A549 (cell line): ENCODE data around the gene SLC24A3. TPM values are rescaled to one million over a fixed set of nuclear protein-coding genes. Genes with fewer than 3 reads are reported as not detected.

Source experiments
- ATAC-seq, 2 experiments: fragments of 200-7000 bp in 1 of 2; fragments of >200 bp in 1 of 2; cut with Nextera tagmentation in 1 of 2; cut with Tn5 transposase in 1 of 2; 3 replicates each; pipeline versions ENCODE4 v1.8.0 to v1.9.1; 2018 to 2020; ENCODE audit warnings: mild to moderate bottlenecking in 1 of 2, moderate library complexity in 1 of 2
- CTCF ChIA-PET: fragments of 300-600 bp; sonication (Branson Sonifier 250); formaldehyde crosslinking; extraction: SDS; loops from one replicate; lab custom pipeline; 2021; ENCODE audit warnings: antibody characterized with exemption, inconsistent platforms; lab: Yijun Ruan, JAX
- POLR2A ChIA-PET: fragments of 350-600 bp; formaldehyde crosslinking; extraction: SDS; loops from one replicate; lab custom pipeline; 2021; ENCODE audit warnings: antibody characterized with exemption, inconsistent platforms; lab: Yijun Ruan, JAX
- DNase-seq, 2 experiments: peaks; one replicate each; pipeline versions ENCODE4 v3.0.0 to v3.0.0-alpha.2; 2011 to 2016; ENCODE audit warnings: low read depth in 1 of 2, low spot score in 1 of 2
- FAIRE-seq: peaks from 2 replicates; lab custom pipeline; 2011; peaks lifted over from hg19 to GRCh38; lab: Jason Lieb, UNC
- H3K27ac ChIP-seq, 2 experiments: fragments of >200 bp; sonication (Bioruptor Twin); formaldehyde crosslinking; 3 replicates each; pipeline ENCODE4 v1.5.1; 2016 to 2017
- H3K4me1 ChIP-seq: fragments of >200 bp; sonication (Bioruptor Twin); formaldehyde crosslinking; 3 replicates; pipeline ENCODE4 v1.6.1; 2016
- H3K4me2 ChIP-seq: fragments of >200 bp; sonication (Bioruptor Twin); formaldehyde crosslinking; 3 replicates; pipeline ENCODE4 v1.6.1; 2016
- H3K4me3 ChIP-seq: fragments of >200 bp; sonication (Bioruptor Twin); formaldehyde crosslinking; 3 replicates; pipeline ENCODE4 v1.5.1; 2016
- H3K9me3 ChIP-seq: fragments of >200 bp; sonication (Bioruptor Twin); formaldehyde crosslinking; 3 replicates; pipeline ENCODE4 v1.6.1; 2016
- BCL3 ChIP-seq: fragments of >200 bp; sonication (Bioruptor Twin); formaldehyde crosslinking; IDR thresholded peaks from 3 replicates; pipeline ENCODE4 v1.6.1; 2016
- BHLHE40 ChIP-seq: IDR thresholded peaks from 2 replicates; pipeline ENCODE4 v1.6.1; 2012; ENCODE audit warnings: low read depth, low read length, inconsistent platforms
- CBX2 ChIP-seq: fragments of 200-600 bp; sonication (generic); IDR thresholded peaks from 2 replicates; pipeline ENCODE4 v1.6.1; 2016; ENCODE audit warnings: low read depth, mild to moderate bottlenecking, borderline replicate concordance
- CBX8 ChIP-seq: fragments of 200-600 bp; sonication (generic); IDR thresholded peaks from 2 replicates; pipeline ENCODE4 v1.6.1; 2016
- CHD4 ChIP-seq: fragments of 200-600 bp; sonication (generic); IDR thresholded peaks from 2 replicates; pipeline ENCODE4 v1.6.1; 2016; ENCODE audit warnings: antibody characterized with exemption, mild to moderate bottlenecking, borderline replicate concordance
- EHMT2 ChIP-seq: fragments of 200-600 bp; sonication (generic); IDR thresholded peaks from 2 replicates; pipeline ENCODE4 v1.6.1; 2016; ENCODE audit warnings: antibody characterized with exemption, low read depth, mild to moderate bottlenecking, moderate library complexity
- FOSB ChIP-seq: fragments of 250-450 bp; sonication (Bioruptor Pico); IDR thresholded peaks from 2 replicates; pipeline ENCODE4 v1.5.0; 2020; ENCODE audit warnings: mild to moderate bottlenecking, moderate library complexity
- HOXA7 ChIP-seq: fragments of 250-450 bp; sonication (Bioruptor Pico); IDR thresholded peaks from 2 replicates; pipeline ENCODE4 v1.5.0; 2020; ENCODE audit warnings: mild to moderate bottlenecking, moderate library complexity
- JUN ChIP-seq, 2 experiments: fragments of >200 bp; sonication (Bioruptor Twin); formaldehyde crosslinking; IDR thresholded peaks; 2 replicates in 1 of 2; 3 replicates in 1 of 2; pipeline ENCODE4 v1.6.1; 2016 to 2017
- KDM1A ChIP-seq: fragments of 200-600 bp; sonication (generic); IDR thresholded peaks from 2 replicates; pipeline ENCODE4 v1.6.1; 2016; ENCODE audit warnings: low read depth, mild to moderate bottlenecking
- MAFK ChIP-seq: fragments of 450-650 bp; IDR thresholded peaks from 2 replicates; pipeline ENCODE4 v1.6.1; 2014; ENCODE audit not compliant: partially characterized antibody
- MYC ChIP-seq: IDR thresholded peaks from 2 replicates; pipeline ENCODE4 v1.6.1; 2012; ENCODE audit warnings: mild to moderate bottlenecking, inconsistent platforms, low read length, improper control_type of control experiment, borderline replicate concordance
- NPAS2 ChIP-seq: fragments of 250-450 bp; sonication (Bioruptor Pico); IDR thresholded peaks from 2 replicates; pipeline ENCODE4 v1.8.0; 2022; ENCODE audit warnings: mild to moderate bottlenecking, moderate library complexity, borderline replicate concordance
- PBX3 ChIP-seq: IDR thresholded peaks from 2 replicates; pipeline ENCODE4 v1.6.1; 2012
- POLR2AphosphoS2 ChIP-seq: conservative IDR thresholded peaks from 2 replicates; pipeline ENCODE4 v1.6.1; 2012; ENCODE audit warnings: low read length, improper control_type of control experiment, inconsistent platforms
- RARB ChIP-seq: fragments of 250-450 bp; sonication (Bioruptor Pico); IDR thresholded peaks from 2 replicates; pipeline ENCODE4 v1.8.0; 2021; ENCODE audit warnings: mild to moderate bottlenecking, moderate library complexity
- REST ChIP-seq: fragments of 200-600 bp; sonication (generic); IDR thresholded peaks from 2 replicates; pipeline ENCODE4 v1.6.1; 2016; ENCODE audit warnings: antibody characterized with exemption, mild to moderate bottlenecking, moderate library complexity
- RNF2 ChIP-seq: fragments of 200-600 bp; sonication (generic); IDR thresholded peaks from 2 replicates; pipeline ENCODE4 v1.6.1; 2016; ENCODE audit warnings: low read depth, mild to moderate bottlenecking, antibody characterized with exemption, moderate library complexity, borderline replicate concordance
- SMC3 ChIP-seq: fragments of >200 bp; sonication (Bioruptor Twin); formaldehyde crosslinking; IDR thresholded peaks from 3 replicates; pipeline ENCODE4 v1.6.1; 2018; ENCODE audit warnings: inconsistent platforms
- TP53 ChIP-seq: fragments of 250-450 bp; sonication (Bioruptor Pico); IDR thresholded peaks from 2 replicates; pipeline ENCODE4 v1.5.0; 2021; ENCODE audit warnings: mild to moderate bottlenecking, moderate library complexity
- ZSCAN20 ChIP-seq: fragments of 250-450 bp; sonication (Bioruptor Pico); IDR thresholded peaks from 2 replicates; pipeline ENCODE4 v1.8.0; 2022; ENCODE audit warnings: mild to moderate bottlenecking, moderate library complexity
- WGBS: methylation state at CpG from one replicate; pipeline ENCODE4 v1.1.6; 2017; ENCODE audit errors: missing lambda C conversion rate; 5-methylcytosine and 5-hydroxymethylcytosine counted together
- polyA plus RNA-seq, 4 experiments: library from polyadenylated mRNA; depleted of rRNA in 3 of 4; stranded (reverse); fragments of >200 nt; fragmentation: RNase III in 1 of 4; extraction: RNeasy Plus Mini Kit Qiagen cat#74134 plus additional on column Dnase treatment in 1 of 4; gene quantifications; 2 replicates in 3 of 4; 3 replicates in 1 of 4; pipeline ENCODE4 v1.2.3, GENCODE V29; 2011 to 2017

The SLC24A3 gene
- polyA plus RNA-seq, 2 of the 4 experiments (the other 2 are of a cell fraction), result 0.08 TPM; not detected in 1

- ATAC-seq (no peak), DNase-seq (no peak), FAIRE-seq (no peak)
- no peak overlapping the region for H3K27ac ChIP-seq
- no peak overlapping the region for H3K4me3 ChIP-seq
- CTCF ChIA-PET, result interaction anchor here (1.0 to 8.9 kb wide), 2 partner anchors 9 to 17 kb away, joined by 4 to 58 read pairs; no protein-coding TSS in a partner anchor
- POLR2A ChIA-PET, result no interaction called here
- H3K9me3 ChIP-seq, result peaks cover 8% of the 10 kb centered on the region; the same call in 1 of the 3 replicates
- H3K4me2 ChIP-seq, result no peak overlapping the region
- no peaks in the 10 kb centered on the region for H3K4me1 ChIP-seq
- WGBS, result 1% methylated on average over 2 of the region's 2 CpGs
- no peak for TF ChIP-seq CBX8
- TF ChIP-seq POLR2AphosphoS2, result no peak
- no peak for TF ChIP-seq CBX2
- TF ChIP-seq BCL3, result no peak
- no peak for TF ChIP-seq TP53
- no peak for TF ChIP-seq FOSB (CRISPR knock-in tag)
- TF ChIP-seq RNF2, result no peak
- TF ChIP-seq KDM1A, result no peak
- TF ChIP-seq RARB (CRISPR knock-in tag), result no peak
- no peak for TF ChIP-seq JUN (IDR thresholded peaks at IDR 0.05)
- no peak for TF ChIP-seq HOXA7 (CRISPR knock-in tag)
These were observed 10.1 kb downstream of the SLC24A3 start for GRCh38 chr20:19222520-19223040.

- no peak for DNase-seq
- no peak for FAIRE-seq
- no peak for TF ChIP-seq ZSCAN20
- no peak for TF ChIP-seq MAFK
- TF ChIP-seq NPAS2 (CRISPR knock-in tag), result no peak
- no peak for TF ChIP-seq MYC
- no peak for TF ChIP-seq SMC3
- no peak for TF ChIP-seq EHMT2
- TF ChIP-seq REST, result no peak
- TF ChIP-seq BHLHE40, result no peak
- no peak for TF ChIP-seq CHD4
- no peak for TF ChIP-seq PBX3
- no peak for TF ChIP-seq RNF2
- TF ChIP-seq, all 56 proteins: peak for 0
- Histone ChIP-seq H3K4me1 (no peaks in the 10 kb centered on the region), H3K4me3 (no peak overlapping the region), H3K9me3 (peaks cover 8% of the 10 kb centered on the region; the same call in 1 of the 3 replicates), H3K4me2 (no peak overlapping the region), H3K27ac (no peak overlapping the region)
- CTCF ChIA-PET, result interaction anchor here (8.9 kb wide), 1 partner anchor 18 kb away, joined by 58 read pairs; no protein-coding TSS in a partner anchor
- no peak for ATAC-seq
- WGBS, result 23% methylated on average over 7 of the region's 7 CpGs
- POLR2A ChIA-PET, result no interaction called here
These were observed 11.2 kb downstream of the SLC24A3 start for GRCh38 chr20:19223640-19224039.
